GM21526 (cell line): ENCODE measurements around the gene RPTOR.

ENCODE experiments used
- ATAC-seq: cut with Tn5 transposase; IDR thresholded peaks from one replicate; pipeline ENCODE4 v1.9.1; 2021; ENCODE audit warnings: moderate library complexity; ENCODE audit not compliant: unreplicated experiment, low FRiP score

The RPTOR gene

GRCh38 chr17:80893604-80894438 lies 349.2 kb downstream of the RPTOR start:
- ATAC-seq = no peak

- ATAC-seq = no peak
These were observed 349.7 kb downstream of the RPTOR start for GRCh38 chr17:80894439-80894721.

GRCh38 chr17:80894726-80895125 lies 350.1 kb downstream of the RPTOR start:
- ATAC-seq = no peak

GRCh38 chr17:80895366-80895765 lies 350.7 kb downstream of the RPTOR start:
- no peak for ATAC-seq

GRCh38 chr17:80898716-80899115 lies 354.1 kb downstream of the RPTOR start:
- ATAC-seq = no peak

GRCh38 chr17:80899402-80900268 lies 355.0 kb downstream of the RPTOR start:
- ATAC-seq = no peak

- no peak for ATAC-seq
These were observed 356.7 kb downstream of the RPTOR start for GRCh38 chr17:80901319-80901718.

- ATAC-seq = no peak
These were observed 357.7 kb downstream of the RPTOR start for GRCh38 chr17:80902197-80902962.

- ATAC-seq = no peak
These were observed 358.4 kb downstream of the RPTOR start for GRCh38 chr17:80902963-80903611.

GRCh38 chr17:80904036-80904753 lies 359.6 kb downstream of the RPTOR start:
- no peak for ATAC-seq

- no peak for ATAC-seq
These were observed 361.1 kb downstream of the RPTOR start for GRCh38 chr17:80905586-80906230.

- no peak for ATAC-seq
These were observed 362.0 kb downstream of the RPTOR start for GRCh38 chr17:80906364-80907259.

GRCh38 chr17:80907281-80907680 lies 362.6 kb downstream of the RPTOR start:
- no peak for ATAC-seq

GRCh38 chr17:80908211-80908610 lies 363.6 kb downstream of the RPTOR start:
- ATAC-seq = no peak

GRCh38 chr17:80908776-80909175 lies 364.1 kb downstream of the RPTOR start:
- no peak for ATAC-seq

- no peak for ATAC-seq
These were observed 365.0 kb downstream of the RPTOR start for GRCh38 chr17:80909635-80910034.

- ATAC-seq = no peak
These were observed 365.4 kb downstream of the RPTOR start for GRCh38 chr17:80910043-80910442.

- ATAC-seq = no peak
These were observed 367.8 kb downstream of the RPTOR start for GRCh38 chr17:80912476-80912875.
